HG03442 (cell line): ENCODE results near the gene PRODH.
A peak's percentile ranks its signal among the peaks of the same experiment; 100 is the strongest.
"Not testable (repeated sequence)": the region's sequence is repeated elsewhere in the genome, so short reads cannot be mapped to it uniquely, and the experiment has no call there.

Source experiments
- ATAC-seq: cut with Tn5 transposase; IDR thresholded peaks from one replicate; pipeline ENCODE4 v1.9.1; 2021; ENCODE audit warnings: mild to moderate bottlenecking, moderate library complexity; ENCODE audit not compliant: unreplicated experiment

Gene PRODH

DNA sequence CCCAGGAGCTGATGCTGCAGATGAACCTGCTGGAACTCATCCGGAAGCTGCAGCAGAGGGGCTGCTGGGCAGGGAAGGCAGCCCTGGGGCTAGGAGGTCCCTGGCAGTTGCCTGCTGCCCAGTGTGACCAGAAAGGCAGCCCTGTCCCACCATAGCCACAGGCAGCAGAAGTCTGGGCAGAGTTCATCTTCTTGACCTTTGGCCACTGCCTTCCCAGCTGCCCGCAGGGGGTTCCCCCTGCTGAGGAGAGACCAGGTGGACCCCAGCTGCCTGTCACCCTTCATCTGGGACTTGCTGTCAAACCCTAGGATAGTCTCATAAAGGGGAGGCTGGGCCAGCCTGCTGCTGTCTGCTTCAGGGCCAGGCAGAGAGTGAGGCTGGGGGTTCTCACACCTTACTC, 24.6 kb downstream of the PRODH start:
- ATAC-seq, result not testable (repeated sequence)

- ATAC-seq, result no peak
These were observed 26.5 kb downstream of the PRODH start for GRCh38 chr22:18909556-18909955.

GRCh38 chr22:18906896-18907295, 29.2 kb downstream of the PRODH start:
- ATAC-seq, result no peak

GRCh38 chr22:18906410-18906745, 29.7 kb downstream of the PRODH start:
- not testable (repeated sequence) for ATAC-seq

DNA sequence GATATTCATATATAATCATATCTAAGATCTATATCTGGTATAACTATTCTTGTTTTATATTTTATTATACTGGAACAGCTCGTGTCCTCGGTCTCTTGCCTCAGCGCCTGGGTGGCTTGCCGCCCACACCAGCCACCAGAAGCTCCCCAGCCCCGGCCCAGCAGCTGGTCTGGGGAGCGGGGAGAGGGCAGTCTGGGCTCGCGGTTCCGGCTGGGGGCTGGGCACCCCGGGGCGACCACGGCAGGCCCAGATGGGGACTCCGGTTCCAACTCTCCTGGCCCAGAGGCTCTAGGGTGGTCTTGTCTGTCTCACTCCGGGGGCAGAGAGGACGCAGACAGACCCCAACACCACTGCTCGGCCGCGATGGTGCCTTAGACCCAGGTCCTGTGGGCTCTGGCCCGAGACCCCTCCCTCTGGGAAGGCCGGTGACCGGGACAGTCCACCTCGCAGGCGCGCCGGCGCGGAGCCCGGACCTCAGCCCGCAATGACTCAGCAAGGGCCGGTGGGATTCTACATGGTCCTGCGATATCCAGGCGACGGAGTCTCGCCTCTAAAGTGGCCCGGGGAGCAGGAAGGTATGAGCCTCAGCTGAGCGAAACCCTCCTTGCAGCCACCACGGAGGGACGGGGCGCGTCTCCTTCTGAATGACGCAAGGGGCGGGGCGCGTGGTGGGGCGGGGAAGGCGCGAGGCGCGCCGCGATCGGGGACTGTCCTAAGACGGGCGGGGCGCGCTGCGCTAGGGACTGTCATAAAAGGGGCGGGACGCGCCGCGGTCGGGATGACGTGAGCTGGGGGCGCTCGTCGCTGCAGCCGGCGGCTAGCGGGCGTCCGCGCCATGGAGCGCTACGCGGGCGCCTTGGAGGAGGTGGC, 30.3 kb downstream of the PRODH start, which contains the start of gene DGCR6:
DGCR6 (plus strand) TSS at position 781 of the 870 bp plus-strand sequence; CDS start at position 836, 55 bp downstream.
- ATAC-seq, result peak; percentile 88

DNA sequence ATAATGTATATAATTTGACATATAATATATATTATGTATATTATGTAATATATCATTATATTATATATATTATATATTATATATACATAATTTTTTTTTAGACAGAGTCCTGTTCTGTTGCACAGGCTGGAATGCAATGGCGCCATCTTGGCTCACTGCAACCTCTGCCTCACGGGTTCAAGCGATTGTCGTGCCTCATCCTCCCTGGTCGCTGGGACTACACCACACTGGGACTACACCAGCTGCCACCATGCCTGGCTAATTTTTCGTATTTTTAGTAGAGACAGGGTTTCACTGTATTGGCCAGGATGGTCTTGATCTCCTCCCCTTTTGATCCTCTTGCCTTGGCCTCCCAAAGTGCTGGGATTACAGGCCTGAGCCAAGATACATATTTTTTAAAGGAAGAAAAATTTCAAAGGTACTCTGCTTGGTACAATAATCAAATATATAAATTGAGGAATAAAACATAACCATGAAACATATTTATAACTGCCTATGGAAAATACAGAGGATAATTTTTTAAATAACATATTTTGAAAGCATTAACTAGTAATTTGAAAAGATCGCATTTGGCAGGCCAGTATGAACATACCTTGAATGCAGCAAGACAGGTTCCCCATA, 39.9 kb downstream of the PRODH start:
- ATAC-seq, result not testable (repeated sequence)

GRCh38 chr22:18893775-18894174, 42.3 kb downstream of the PRODH start:
- not testable (repeated sequence) for ATAC-seq

GRCh38 chr22:18890510-18891192, 45.4 kb downstream of the PRODH start:
- ATAC-seq, result not testable (repeated sequence)

DNA sequence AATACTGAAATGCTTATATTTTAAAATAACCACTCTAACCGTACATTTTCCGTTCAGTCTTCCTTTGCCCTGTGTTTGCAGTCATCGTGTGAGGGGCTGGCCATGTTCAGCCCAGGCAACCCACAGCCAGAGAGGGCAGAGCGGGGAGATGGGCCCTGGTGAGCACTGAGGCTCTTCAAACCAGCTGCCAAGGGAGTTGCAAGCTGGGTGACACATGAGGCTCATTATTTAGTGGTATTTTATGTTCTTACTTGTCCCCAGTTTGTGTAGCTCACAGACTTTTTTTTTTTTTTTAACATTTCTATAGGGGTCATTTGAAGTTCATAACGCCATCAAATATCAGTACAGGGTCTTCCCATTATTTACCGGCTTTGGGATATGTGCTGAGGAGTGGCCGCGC, 48.0 kb downstream of the PRODH start:
- no peak for ATAC-seq

DNA sequence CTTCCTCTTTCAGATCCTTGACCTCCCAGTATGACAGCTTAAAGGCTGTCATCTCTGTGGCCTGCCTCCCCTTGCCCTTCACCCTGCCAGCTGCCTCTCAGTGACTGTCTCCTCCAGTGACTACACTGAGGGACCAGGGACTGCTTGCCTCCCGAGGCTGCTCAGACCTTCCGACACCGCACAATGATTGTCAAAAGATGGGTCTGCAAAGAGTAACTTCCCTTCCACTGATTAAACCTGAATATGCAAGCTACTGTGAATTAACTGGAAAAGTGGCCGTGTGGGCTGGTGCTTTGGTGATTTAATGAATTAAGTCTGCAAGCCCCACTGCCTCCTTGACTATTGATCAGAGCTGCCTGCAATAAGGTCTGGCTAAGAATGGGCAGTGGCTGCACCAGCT, 51.6 kb downstream of the PRODH start:
- not testable (repeated sequence) for ATAC-seq

DNA sequence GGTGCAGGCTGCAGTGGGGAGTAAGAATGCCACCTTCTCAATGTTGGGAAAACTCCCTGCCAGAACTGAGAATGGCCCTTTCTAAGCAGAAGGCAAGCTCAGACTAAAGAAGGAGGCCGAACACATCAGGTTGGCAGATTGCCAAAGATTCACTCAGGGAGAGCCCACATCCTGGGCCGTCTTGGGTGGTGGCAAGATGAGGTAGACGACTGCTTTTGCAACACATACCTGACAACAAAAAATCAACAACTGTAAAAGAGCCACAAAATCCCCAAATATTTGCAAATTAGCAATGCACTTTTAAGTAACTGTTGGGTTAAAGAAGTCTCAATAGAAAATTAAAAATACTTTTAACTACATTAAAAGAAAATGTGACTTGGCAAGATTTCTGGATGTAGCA, 54.8 kb downstream of the PRODH start:
- ATAC-seq, result not testable (repeated sequence)
